Superior temporal gyrus (tissue), 1 donor: ENCODE data around the gene HNRNPF.
"Not testable (repeated sequence)": the region's sequence is repeated elsewhere in the genome, so short reads cannot be mapped to it uniquely, and the experiment has no call there.

ENCODE experiments used
- DNase-seq: peaks from one replicate; pipeline ENCODE4 v3.0.0-alpha.2; 2016; ENCODE audit errors: extremely low spot score

HNRNPF gene

DNA sequence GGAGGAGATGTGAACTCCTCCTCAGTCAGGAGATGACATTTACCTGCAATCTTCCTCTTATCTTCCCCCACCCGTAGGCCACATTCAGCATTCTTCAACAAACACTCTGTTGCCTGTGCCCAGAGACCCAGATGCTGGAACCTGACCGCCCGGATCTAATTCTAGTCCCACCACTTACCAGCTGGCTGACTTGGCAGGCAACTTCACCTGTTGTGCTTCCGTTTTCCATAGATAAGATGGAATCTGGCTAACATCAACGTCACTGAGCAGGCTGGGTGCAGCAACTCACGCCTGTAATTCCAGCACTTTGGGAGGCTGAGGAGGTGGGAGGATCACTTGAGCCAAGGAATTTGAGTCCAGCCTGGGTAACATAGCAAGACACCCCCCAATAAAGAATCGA, 58.8 kb downstream of the HNRNPF start:
- DNase-seq, result no peak

DNA sequence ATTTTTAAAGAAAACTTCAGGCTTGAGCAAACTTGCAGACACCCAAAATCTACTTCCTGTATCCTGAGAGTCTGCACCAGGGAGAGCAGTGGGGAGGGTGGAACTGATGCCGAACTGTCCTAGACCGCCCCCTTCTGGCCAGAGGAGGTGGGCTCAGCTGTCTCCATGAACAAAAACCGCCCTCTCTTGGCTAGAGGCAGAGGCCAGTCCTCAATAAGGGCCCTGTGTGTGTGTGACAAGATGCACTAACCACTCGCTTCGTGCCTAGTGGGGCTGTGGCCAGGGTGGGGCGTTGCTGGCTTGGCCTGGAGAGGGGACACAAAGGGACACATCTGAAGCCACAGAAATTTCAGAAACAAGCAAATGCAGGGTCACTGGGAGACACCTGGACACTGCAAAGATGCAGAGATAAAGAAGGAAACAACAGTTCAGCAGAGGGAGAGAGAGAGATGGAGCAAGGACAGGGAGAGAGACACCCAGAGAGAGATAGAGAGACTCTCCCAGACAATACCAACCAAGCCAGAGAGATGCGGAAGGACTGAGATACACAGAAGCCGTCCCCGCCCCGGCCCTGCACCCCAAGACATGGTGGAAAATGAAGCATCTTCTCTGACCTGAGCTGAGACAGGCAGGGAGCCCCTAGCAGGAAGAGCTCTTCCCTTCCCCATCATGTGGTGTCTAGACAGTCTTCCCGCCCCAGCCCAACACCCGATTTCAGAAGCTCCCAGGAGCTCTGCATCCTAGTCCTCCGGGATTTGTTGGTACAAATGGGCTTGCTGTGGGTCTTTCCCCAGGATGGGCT, 60.3 kb downstream of the HNRNPF start:
- peak; percentile 97 for DNase-seq

DNA sequence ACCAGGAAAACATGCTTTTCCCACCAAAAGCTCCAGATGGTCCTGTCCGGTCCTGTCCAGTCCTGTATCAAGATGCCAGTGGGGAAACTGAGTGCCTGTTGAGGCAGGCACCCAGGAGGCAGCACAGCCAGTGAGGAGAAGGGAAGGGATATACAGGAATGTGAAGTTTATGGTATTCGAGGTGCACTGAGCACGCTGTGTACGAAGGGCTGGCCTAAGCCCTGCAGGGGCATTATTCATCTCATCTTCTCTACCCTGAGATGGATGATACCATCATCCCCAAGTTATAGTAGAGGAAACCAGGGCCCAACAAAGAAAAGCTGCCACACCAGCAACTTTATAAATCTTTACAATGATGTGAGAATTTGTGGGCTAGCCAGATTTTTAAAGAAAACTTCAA, 61.0 kb downstream of the HNRNPF start:
- no peak for DNase-seq

DNA sequence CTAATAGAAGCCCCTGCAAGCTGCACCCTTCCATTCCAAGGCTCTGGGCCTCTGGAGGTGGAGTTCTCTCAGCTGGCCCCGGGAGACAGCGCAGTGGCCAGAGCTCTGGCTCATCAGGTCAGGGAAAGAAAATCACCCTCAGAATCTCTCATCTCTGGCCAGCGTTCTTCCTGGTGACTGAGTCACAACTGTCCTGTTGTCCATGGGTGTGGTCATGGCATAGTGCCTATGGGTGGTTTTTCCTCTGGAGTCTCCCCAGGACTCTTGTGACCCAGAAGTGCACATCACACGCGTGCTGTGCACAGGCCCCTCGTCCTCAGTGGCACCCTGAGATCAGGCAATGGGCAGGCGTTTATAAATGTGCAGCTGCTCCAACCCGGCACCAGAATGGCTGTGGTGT, 64.9 kb downstream of the HNRNPF start:
- DNase-seq, result no peak

DNA sequence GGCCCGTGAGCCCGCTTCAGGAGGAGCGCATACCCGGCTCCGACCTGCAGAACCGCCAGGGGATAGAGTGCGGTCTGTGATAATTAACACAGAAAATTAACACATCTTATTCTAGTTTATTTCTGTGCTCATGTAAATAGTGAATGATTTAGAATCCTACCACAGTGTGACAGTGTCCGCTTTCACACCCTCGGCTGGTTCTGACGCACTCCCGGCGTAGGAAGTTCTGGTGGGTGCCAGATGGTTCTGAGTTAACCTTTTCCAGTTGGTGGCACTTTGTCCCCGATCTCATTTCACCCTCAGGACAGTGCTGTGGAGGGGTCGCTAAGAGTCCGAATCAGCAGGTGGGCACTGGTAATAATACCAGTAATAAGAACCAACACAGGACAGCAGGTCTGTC, 65.9 kb downstream of the HNRNPF start:
- no peak for DNase-seq

- DNase-seq, result no peak
Measured at GRCh38 chr10:43342279-43343125, 66.5 kb downstream of the HNRNPF start.

GRCh38 chr10:43341450-43341849, 67.5 kb downstream of the HNRNPF start:
- no peak for DNase-seq

GRCh38 chr10:43340619-43341018, 68.4 kb downstream of the HNRNPF start:
- DNase-seq, result no peak

DNA sequence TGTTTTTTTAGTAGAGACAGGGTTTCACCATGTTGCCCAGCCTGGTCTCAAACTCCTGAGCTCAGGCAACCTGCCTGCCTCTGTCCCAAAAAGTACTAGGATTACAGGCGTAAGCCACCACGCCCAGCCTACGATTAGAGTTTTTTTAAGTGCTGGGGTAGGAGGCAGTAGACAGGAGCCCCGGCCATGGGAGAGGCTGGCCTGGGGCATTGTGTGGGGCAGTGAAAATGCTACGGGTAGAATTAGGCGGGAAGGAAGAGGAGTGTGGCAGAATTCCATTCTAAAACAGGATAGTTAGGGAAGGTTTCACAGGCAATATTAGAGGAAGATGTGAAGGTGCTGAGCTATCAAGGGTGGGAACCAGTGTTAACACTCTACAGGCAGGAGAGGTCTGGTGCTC, 68.9 kb downstream of the HNRNPF start:
- DNase-seq, result no peak

- no peak for DNase-seq
Measured at GRCh38 chr10:43339136-43339535, 69.8 kb downstream of the HNRNPF start.

DNA sequence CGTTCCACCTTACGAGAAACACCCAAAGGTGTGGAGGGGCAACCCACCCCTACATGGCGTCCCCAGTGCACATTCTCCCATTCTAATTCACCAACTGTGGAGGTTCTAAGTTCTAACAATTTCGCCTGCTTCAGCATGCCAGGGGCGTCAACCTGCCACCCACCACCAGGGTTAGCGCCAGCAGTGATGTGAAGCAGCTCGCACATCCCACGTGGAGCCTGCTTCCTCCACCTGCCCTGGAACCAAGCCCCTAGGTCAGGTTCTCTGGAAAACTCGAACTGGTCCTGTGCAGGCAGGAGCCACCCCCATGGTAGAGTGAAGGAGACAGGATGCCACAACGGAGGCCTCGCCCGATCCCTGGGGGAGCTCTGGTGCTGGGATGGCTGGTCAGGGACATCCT, 70.9 kb downstream of the HNRNPF start:
- no peak for DNase-seq

- not testable (repeated sequence) for DNase-seq
Measured at GRCh38 chr10:43337536-43337935, 71.5 kb downstream of the HNRNPF start.

- DNase-seq, result no peak
Measured at GRCh38 chr10:43336641-43337318, 72.2 kb downstream of the HNRNPF start.

- no peak for DNase-seq
Measured at GRCh38 chr10:43336061-43336460, 72.9 kb downstream of the HNRNPF start.
